Heart left ventricle (tissue), 13 donors: ENCODE results near the gene ARHGEF28.

Experiments used
- CTCF ChIP-seq, 12 donors: fragments of 200-600 bp; sonication (generic) in 4 of 12; IDR thresholded peaks; one replicate each; pipeline versions ENCODE4 v1.5.0 to v1.8.0; 2018 to 2022; ENCODE audit warnings: antibody characterized with exemption in 12 of 12, mild to moderate bottlenecking in 5 of 12
- POLR2A ChIP-seq, 2 donors: fragments of 450-650 bp; IDR thresholded peaks; one replicate each; pipeline ENCODE4 v1.6.1; 2017; ENCODE audit warnings: antibody characterized with exemption in 2 of 2, mild to moderate bottlenecking in 2 of 2, moderate library complexity in 2 of 2
- donor health status: ischemic (EF 13 %, LVEDD 7.1; RV severe dilation, severe dysfunction).
- donor health status: DM: no; HTN: yes; CAD: no.
- donor health status: DM: no; HTN: no; CAD: no.
- donor health status: ischemic (EF 25% LVEDD 6.9; RV normal size, moderate dysfunction).
- donor health status: ischemic (EF 25% LVEDD 5.7; RV mildly dilated, moderate dysfunction).
- donor health status: ischemic (EF 35%, LVEDD 5.7; RV mildly dilated, moderate dysfunction).
- donor health status: nonischemic (EF 11% LVEDD 7.7; RV severe dilation, severe dysfunction).
- donor health status: DM: yes; HTN: yes; CAD: no.
- donor health status: PGD.
- donor health status: ischemic (EF 29% LVEDD 5.4; RV normal size, mild dysfunction).
- donor health status: nonischemic (EF 23%, LVEDD 6.1; RV moderate dilation, normal function).

GRCh38 chr5:73969195-73970036 lies 343.4 kb downstream of the ARHGEF28 start:
- no peak for TF ChIP-seq POLR2A (IDR thresholded peaks at IDR 0.05)
- TF ChIP-seq CTCF (IDR thresholded peaks at IDR 0.05): no peak
